Stimulated activated CD4-positive, alpha-beta T cell treated with anti-CD3 and anti-CD28 coated beads, Interleukin-1b, Interleukin-23, amount 100 ng/mL, for 1 hour (primary cell): ENCODE data around the gene ITPR3.

Experiments
- DNase-seq, 2 donors: peaks; one replicate each; pipeline ENCODE4 v3.0.0-alpha.2; 2020; ENCODE audit warnings: low read depth in 2 of 2

ITPR3 gene

GRCh38 chr6:33670086-33670660, 49.1 kb downstream of the ITPR3 start:
- DNase-seq: no peak

DNA sequence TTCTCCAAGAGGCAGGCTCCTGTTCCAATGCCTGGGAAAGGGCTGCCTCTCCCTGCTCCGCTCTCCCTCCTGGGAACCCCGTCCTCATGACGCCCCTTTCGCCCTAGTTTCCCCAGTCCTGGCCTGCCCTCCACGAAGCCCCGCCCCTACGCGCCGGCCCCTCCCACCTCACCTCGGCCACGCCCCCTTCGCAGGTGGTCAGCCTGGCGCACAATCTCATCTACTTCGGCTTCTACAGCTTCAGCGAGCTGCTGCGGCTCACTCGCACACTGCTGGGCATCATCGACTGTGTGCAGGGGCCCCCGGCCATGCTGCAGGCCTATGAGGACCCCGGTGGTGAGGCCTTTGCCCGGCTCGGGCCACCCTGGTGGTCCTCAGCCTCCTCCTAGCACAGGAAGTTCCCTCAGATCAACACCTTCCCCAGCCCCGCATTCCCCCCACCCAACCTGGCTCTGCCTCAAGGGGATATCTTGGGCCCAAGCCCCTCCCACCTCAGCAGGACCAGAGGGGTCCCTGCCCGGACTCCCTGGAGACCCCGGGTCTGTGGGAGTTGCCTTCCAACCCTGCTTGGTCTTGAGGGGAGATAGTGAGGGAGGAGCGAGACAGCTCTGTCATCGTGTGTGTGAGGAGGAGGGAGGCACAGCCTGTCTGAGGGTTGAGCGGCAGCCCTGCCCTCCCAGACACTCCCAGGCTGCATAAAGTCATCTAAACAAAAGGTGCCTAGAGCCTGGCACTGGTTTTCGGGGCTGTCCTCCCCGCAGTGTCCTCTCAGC, 50.0 kb downstream of the ITPR3 start:
- DNase-seq: no peak

DNA sequence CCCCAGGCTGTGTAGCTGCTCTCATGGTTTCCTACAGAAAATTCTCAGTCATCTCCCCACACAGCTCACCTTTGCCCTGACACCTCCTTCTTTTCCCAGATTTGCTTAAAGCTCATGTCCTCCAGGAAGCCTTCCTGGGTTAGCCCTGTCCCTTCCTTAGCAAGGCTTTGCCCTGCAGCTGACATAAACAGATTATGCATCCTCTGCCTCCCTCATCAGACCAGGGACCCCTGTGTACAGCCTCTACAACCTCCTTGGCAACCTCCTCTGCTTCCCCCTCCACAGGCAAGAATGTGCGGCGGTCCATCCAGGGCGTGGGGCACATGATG, 50.6 kb downstream of the ITPR3 start:
- DNase-seq: no peak

GRCh38 chr6:33672808-33673207, 51.7 kb downstream of the ITPR3 start:
- DNase-seq: no peak

DNA sequence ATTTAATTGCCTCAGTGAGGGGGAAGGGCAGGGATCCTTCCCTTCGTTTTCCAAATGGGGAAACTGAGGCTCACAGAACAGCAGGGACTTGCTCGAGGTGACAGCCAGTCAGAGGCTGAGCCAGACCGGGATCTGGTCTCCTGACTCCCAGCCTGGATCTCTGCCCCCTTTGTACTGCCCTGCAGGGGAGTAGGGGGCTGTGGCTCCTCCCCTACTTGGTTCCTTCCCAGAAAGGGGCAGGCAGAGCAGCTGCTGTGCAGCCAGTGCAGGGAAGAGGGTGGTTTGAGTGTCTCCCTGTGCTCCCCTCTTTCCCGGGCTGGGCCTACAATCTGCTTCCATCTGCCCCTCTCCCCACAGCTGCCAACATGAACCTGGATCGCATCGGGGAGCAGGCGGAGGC, 52.7 kb downstream of the ITPR3 start:
- no peak for DNase-seq

DNA sequence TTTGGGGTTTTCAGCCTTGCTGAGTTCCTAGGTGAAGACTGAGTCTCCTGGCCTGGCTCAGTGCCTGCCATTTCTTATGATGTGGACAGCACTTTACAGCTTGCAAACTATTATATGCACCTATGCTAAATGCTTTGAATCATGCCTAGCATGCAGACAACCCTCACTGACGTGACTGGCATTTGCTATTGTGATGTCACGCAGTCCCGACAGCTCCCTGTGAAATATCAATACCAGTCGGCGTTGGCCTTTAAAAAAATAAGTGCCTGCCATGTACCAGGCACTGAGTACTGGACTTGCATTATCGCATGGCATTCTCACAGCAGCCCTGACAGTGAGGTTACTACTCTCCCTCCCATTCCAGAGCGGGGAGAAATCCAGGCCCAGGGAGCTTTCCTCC, 54.8 kb downstream of the ITPR3 start:
- DNase-seq: no peak

GRCh38 chr6:33676416-33677142, 55.5 kb downstream of the ITPR3 start:
- DNase-seq: no peak

DNA sequence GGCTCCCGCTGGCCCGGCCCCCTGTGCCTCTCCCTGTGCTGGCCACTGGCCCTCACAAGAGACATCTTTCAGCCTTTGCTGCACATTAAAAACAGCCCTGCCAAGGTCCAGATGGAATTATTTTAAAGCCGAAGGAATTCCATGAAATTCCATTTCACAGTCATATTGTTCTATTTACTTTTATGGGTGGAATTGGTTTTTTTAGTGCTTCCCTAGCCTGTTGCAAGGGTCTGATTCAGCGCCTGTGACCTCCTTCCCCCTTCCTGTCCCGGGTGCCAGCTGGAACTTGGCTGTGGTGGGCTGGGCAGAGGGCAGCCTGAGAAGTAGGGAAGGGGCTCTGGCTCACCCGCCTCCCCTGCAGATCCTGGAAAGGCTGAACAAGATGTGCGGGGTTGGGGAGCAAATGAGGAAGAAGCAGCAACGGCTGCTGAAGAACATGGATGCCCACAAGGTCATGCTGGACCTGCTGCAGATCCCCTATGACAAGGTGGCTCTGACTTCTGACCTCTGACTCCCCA, 56.1 kb downstream of the ITPR3 start:
- no peak for DNase-seq

DNA sequence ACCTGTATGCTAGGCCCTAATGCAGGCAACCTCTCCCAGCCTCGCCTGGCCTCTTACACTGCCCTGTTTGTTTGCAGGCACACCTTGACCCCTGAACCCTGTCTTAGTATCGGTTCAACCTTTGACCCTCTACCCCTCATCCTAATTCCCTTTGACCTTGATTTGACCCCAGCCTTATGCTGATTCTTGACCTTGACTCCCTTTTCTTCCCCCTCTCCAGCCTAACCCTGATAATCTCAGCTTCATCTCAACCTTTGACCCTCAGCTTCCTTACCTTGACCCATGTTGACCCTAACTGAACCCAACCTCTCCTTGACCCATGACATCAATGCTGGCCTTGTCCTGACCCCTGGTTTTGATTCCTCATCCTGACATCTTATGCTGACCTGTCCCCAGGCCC, 56.6 kb downstream of the ITPR3 start:
- DNase-seq: no peak

GRCh38 chr6:33678233-33678931, 57.3 kb downstream of the ITPR3 start:
- DNase-seq: no peak

DNA sequence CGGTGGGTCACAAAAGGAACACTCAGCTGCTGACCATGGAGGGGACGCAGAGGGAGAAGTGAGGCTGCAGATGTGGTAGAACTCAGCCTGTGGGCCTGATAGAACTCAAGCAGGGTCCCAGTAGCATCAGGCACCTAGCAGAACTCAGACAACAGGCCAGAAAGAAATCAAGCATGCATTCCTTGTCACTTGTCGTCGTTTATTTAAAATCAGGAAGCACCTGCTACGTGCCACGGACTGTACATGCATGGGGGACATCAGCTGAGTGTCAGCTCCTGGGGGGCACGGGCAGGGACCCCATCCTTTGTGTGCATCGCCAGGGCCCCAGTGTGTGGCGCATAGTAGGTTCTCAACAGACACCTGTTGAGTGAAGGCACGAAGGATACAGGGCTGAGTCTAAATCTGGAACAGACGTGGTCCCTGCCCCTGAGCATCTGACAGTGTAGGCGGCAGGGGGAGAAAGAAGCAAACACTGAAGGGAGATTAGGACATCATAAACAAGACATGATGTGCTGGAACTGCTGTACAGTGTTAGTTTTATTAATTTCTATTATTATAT, 57.9 kb downstream of the ITPR3 start:
- no peak for DNase-seq

DNA sequence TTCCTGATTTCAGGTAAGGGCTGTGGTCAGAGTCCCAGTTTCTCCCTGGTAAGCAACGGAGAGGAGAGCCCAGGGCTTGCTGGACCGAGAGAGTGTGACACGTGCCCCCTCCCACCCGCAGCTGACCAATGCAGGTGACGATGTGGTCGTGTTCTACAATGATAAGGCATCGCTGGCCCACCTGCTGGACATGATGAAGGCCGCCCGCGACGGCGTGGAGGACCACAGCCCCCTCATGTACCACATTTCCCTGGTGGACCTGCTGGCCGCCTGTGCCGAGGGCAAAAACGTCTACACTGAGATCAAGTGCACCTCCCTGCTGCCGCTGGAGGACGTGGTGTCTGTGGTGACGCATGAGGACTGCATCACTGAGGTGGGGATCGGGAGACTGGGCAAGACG, 58.6 kb downstream of the ITPR3 start:
- DNase-seq: no peak

- DNase-seq: no peak
Measured at GRCh38 chr6:33682341-33682740, 61.2 kb downstream of the ITPR3 start.

GRCh38 chr6:33683051-33683571, 62.0 kb downstream of the ITPR3 start:
- DNase-seq: peak in 1 of 2 donors; percentile 19

DNA sequence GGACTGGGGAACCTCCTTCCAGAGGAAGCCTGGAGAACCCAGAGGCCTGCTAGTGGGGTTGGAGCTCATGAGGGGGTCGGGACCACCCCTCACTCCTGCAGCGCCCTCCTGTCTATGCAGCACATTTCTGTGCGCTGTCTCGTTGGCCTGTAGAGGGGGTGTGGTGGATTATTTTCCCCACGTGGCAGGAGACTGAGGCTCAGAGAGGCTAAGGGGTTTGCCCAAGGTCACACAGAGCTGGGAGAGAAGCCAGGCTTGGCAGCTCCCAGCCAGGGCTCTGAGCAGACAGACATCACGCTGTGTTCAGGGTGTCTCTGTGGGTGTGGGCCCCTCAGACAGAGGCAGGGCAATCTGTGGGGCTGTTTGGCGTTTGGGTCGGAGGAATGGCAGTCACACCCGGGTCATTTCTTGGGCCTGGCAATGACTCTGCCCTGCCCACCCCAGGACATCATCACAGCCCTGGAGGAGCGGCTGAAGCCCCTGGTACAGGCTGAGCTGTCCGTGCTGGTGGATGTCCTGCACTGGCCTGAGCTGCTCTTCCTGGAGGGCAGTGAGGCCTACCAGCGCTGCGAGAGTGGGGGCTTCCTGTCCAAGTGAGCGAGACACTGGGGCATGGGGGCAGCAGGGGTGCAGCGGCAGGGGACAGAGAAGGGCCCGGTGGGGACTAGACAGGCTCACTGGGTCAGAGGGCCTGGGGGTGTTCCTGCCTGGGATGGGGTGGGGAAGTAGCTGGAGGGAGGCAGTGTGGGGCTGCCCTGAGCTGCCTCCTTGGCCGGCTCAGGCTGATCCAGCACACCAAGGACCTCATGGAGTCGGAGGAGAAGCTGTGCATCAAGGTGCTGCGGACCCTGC, 62.7 kb downstream of the ITPR3 start:
- no peak for DNase-seq

DNA sequence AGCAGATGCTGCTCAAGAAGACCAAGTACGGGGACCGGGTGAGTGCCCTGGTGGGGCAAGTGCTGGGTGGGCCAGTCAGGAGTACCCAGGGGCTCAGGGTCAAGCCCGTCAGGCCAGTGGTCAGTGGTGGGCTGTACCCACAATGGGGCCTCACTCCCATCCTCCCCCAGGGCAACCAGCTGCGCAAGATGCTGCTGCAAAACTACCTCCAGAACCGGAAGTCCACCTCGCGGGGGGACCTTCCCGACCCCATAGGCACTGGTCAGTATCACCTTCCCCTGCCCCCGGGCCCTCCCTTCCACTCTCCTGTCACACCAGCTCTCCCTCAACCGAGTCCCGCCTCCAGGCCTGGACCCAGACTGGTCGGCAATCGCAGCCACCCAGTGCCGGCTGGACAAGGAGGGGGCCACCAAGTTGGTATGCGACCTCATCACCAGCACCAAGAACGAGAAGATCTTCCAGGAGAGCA, 63.3 kb downstream of the ITPR3 start:
- DNase-seq: no peak

DNA sequence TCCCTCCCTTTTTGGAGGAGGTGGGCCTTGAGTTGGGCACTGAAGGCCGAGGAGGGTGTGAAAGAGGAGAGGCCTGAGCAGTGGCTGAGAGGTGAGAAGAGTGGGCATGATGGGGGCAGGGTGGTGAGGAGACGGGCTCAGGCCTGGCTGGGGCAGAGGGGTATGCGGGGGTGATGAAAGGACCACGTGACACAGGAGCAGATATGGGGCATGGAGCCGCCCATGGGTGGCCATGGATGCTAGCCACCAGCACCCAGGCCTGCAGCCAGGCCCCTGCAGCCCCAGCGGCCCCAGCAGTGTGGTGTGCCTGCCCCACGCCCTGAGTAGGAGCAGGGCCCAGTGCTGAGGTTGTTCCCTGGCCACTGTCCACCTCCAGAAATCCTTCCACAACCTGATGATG, 63.9 kb downstream of the ITPR3 start:
- DNase-seq: no peak

GRCh38 chr6:33685411-33686224, 64.5 kb downstream of the ITPR3 start:
- no peak for DNase-seq

GRCh38 chr6:33686225-33686924, 65.3 kb downstream of the ITPR3 start:
- no peak for DNase-seq
